Tibial nerve (tissue), 4 donors: ENCODE results near the gene MIS12. TPM values are rescaled to one million over a fixed set of nuclear protein-coding genes. Genes with fewer than 3 reads are reported as not detected.

ENCODE experiments used
- DNase-seq, 2 donors: peaks; one replicate each; pipeline ENCODE4 v3.0.0-alpha.2; 2019; ENCODE audit warnings: low spot score in 2 of 2
- H3K27ac ChIP-seq, 4 donors: fragments of 200-600 bp; sonication (generic) in 3 of 4; one replicate each; pipeline ENCODE4 v1.5.1; 2017 to 2019; ENCODE audit warnings: mild to moderate bottlenecking in 1 of 4
- H3K27me3 ChIP-seq, 2 donors: fragments of 200-600 bp; sonication (generic) in 1 of 2; one replicate each; pipeline versions ENCODE4 v1.5.1 to v1.6.0; 2017 to 2019
- H3K36me3 ChIP-seq, 3 donors: fragments of 200-600 bp; sonication (generic); one replicate each; pipeline ENCODE4 v1.5.1; 2018 to 2019
- H3K4me1 ChIP-seq, 4 donors: fragments of 200-600 bp; sonication (generic) in 3 of 4; one replicate each; pipeline ENCODE4 v1.5.1; 2017 to 2019
- H3K4me3 ChIP-seq, 4 donors: fragments of 200-600 bp; sonication (generic) in 3 of 4; one replicate each; pipeline ENCODE4 v1.5.1; 2017 to 2019; ENCODE audit warnings: mild to moderate bottlenecking in 1 of 4, moderate library complexity in 1 of 4
- H3K9me3 ChIP-seq, 4 donors: fragments of 200-600 bp; sonication (generic) in 3 of 4; one replicate each; pipeline ENCODE4 v1.5.1; 2017 to 2019
- CTCF ChIP-seq, 5 experiments: fragments of 200-600 bp in 3 of 5; fragments of 450-650 bp in 2 of 5; sonication (generic) in 3 of 5; IDR thresholded peaks; one replicate each; pipeline ENCODE4 v1.5.1; 2016 to 2019; ENCODE audit warnings: antibody characterized with exemption in 5 of 5, mild to moderate bottlenecking in 3 of 5, moderate library complexity in 2 of 5
- EP300 ChIP-seq, 2 donors: sonication (generic); formaldehyde crosslinking; IDR thresholded peaks; one replicate each; pipeline ENCODE4 v1.6.1; 2017; ENCODE audit warnings: antibody characterized with exemption in 2 of 2, mild to moderate bottlenecking in 1 of 2
- POLR2A ChIP-seq, 2 donors: fragments of 450-650 bp; IDR thresholded peaks; one replicate each; pipeline ENCODE4 v1.6.1; 2017; ENCODE audit warnings: antibody characterized with exemption in 2 of 2, mild to moderate bottlenecking in 2 of 2, moderate library complexity in 2 of 2
- WGBS, 2 donors: methylation state at CpG; one replicate each; pipeline ENCODE4 v1.1.5; 2018; 5-methylcytosine and 5-hydroxymethylcytosine counted together
- total RNA-seq, 4 donors: library from RNA; depleted of rRNA; stranded (reverse); fragments of >200 nt; gene quantifications; one replicate each; pipeline ENCODE4 v1.1.0, GENCODE V29; 2016

Gene MIS12
- total RNA-seq, 4 donors from 2014 or later = 11.1 to 17.5 (median 15.1) TPM

- TF ChIP-seq CTCF (IDR thresholded peaks at IDR 0.05) = no peak
- no peak for TF ChIP-seq POLR2A (IDR thresholded peaks at IDR 0.05)
- no peak for TF ChIP-seq EP300 (IDR thresholded peaks at IDR 0.05)
- WGBS, 2 donors = 55 to 60% methylated on average over 5 of the region's 5 CpGs
- H3K27me3 ChIP-seq = no peaks in the 10 kb centered on the region
- peaks cover 0 to 26% (median 0%) of the 10 kb centered on the region in 3 donors for H3K36me3 ChIP-seq
- no peak for DNase-seq
- no peak overlapping the region for H3K4me3 ChIP-seq
- H3K9me3 ChIP-seq = no peaks in the 10 kb centered on the region
- H3K4me1 ChIP-seq = no peaks in the 10 kb centered on the region
- no peak overlapping the region for H3K27ac ChIP-seq
Observed at GRCh38 chr17:5516060-5516792, 29.9 kb downstream of the MIS12 start.

DNA sequence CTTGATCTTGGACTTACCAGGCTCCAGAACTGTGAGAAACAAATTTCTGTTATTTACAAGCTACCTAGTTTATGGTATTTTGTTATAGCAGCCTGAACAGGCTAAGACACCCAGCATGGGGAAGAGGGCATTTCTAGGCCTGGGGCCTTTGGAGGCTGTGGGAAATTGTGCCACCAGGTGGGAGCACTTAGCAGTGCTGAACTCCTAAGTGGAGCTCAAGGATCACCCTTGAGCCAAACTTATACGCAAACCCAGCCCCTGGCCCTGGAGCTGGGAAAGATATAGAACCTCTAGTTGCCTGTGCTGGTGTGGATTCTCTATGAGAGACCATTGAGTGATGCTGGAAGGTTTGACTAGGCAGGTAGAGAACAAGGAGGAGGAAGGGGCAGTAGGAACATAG is 36.1 kb downstream of the MIS12 start:
- H3K4me1 ChIP-seq = peaks cover 0 to 10% (median 3%) of the 10 kb centered on the region in 4 donors
- TF ChIP-seq POLR2A (IDR thresholded peaks at IDR 0.05) (no peak), CTCF (IDR thresholded peaks at IDR 0.05) (no peak), EP300 (IDR thresholded peaks at IDR 0.05) (no peak)
- no peak for DNase-seq
- 86 to 89% methylated on average over 1 of the region's 1 CpG for WGBS, 2 donors
- no peak overlapping the region for H3K4me3 ChIP-seq
- H3K27me3 ChIP-seq = no peaks in the 10 kb centered on the region
- H3K9me3 ChIP-seq = no peaks in the 10 kb centered on the region
- H3K36me3 ChIP-seq = peaks cover 0 to 41% (median 4%) of the 10 kb centered on the region in 3 donors
- no peak overlapping the region for H3K27ac ChIP-seq

DNA sequence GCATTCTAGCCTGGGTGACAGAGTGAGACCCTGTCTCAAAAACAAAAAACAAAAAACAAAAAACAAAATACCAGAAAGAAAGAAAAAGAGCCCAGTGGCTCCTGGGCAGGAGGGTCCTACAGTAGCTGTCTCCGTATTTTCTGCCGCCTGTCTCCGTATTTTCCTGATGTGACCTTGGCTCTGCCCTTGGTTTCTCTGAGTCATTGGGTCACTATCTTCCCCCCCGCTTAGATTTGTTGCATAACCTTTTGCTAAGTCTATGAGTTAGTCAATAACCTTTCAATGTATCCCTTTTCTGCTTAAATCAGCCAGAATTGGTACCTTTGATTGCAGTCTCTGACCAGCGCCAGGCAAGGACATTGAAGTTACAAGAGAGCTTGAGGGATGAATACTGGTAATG is 36.9 kb downstream of the MIS12 start:
- H3K27me3 ChIP-seq = no peaks in the 10 kb centered on the region
- peaks cover 0 to 12% (median 4%) of the 10 kb centered on the region in 4 donors for H3K4me1 ChIP-seq
- 87 to 93% methylated on average over 5 of the region's 5 CpGs for WGBS, 2 donors
- no peak for DNase-seq
- TF ChIP-seq EP300 (IDR thresholded peaks at IDR 0.05) (no peak), POLR2A (IDR thresholded peaks at IDR 0.05) (no peak), CTCF (IDR thresholded peaks at IDR 0.05) (no peak)
- no peaks in the 10 kb centered on the region for H3K9me3 ChIP-seq
- no peak overlapping the region for H3K27ac ChIP-seq
- H3K36me3 ChIP-seq = peaks cover 0 to 41% (median 4%) of the 10 kb centered on the region in 3 donors
- H3K4me3 ChIP-seq = no peak overlapping the region

DNA sequence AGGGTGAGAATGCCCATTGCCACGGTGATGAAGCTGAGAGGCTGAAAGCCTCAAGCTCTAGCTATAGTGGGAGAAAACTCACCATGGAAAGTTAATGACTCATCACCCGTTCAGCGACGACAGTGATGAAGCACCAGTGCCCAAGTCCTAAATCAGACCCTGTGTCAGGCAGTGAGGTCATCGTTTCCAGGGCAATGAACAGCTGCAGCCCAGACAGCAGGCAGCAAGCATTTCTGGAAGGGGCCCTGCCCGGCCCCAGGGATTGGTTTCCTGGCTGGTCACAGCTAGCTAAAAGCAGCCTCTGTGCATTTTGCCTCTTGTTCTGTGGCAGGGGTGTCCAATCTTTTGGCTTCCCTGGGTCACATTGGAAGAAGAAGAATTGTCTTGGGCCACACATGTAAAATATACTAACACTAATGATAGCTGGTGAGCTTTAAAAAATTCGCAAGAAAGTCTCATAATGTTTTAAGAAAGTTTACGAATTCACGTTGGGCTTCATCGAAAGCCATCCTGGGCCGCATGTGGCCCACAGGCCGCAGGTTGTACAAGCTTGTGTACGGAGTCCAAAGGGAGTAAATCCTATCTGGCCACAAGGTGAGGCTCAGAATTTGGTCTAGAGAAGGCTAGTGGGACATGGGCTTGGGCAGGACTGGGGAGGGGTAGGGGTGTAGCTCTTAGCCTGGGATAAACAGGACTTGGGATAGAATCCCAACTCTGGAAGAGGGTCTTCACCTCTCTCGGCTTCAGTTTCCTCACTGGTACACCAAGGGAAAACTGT is 40.6 kb downstream of the MIS12 start:
- DNase-seq = no peak
- 49 to 55% methylated on average over 14 of the region's 14 CpGs for WGBS, 2 donors

More for the DNA sequence above, 40.6 kb downstream of the MIS12 start:
- Histone ChIP-seq H3K36me3 (peaks cover 0 to 40% (median 4%) of the 10 kb centered on the region in 3 donors), H3K27me3 (no peaks in the 10 kb centered on the region), H3K4me1 (peaks cover 0 to 12% (median 4%) of the 10 kb centered on the region in 4 donors), H3K9me3 (no peaks in the 10 kb centered on the region), H3K27ac (peak overlapping the region in 2 of 4 donors; percentile 52 to 68), H3K4me3 (no peak overlapping the region)
- no peak for TF ChIP-seq CTCF (IDR thresholded peaks at IDR 0.05)
- TF ChIP-seq EP300 (IDR thresholded peaks at IDR 0.05) = no peak
